GM19463 (cell line): Measurements from ENCODE around the gene MEX3A.
A peak's percentile ranks its signal among the peaks of the same experiment; 100 is the strongest.

Experiments used
- ATAC-seq: cut with Tn5 transposase; IDR thresholded peaks from one replicate; pipeline ENCODE4 v1.9.1; 2021; ENCODE audit warnings: mild to moderate bottlenecking, moderate library complexity; ENCODE audit not compliant: unreplicated experiment

MEX3A gene

DNA sequence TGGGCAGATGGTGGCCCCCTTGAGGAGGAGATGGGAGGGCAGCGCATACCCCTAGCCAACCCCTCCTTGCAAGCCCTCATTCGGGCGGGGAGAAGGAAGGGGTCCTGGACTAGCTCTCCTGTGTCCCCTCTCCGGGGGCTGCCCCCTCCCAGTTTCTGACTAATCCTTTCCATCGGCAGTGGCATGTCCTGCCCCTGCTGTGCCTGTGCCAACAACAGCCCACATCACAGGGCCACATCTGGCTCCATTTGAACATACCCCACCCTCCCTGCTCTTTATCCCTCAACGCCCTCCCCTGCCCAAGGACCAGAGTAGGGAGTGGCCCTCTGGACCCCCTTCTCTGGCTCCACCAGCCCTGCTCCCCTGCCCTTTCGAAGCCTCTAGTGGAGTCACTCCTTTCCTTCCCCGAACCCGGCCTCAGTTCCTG lies 21.3 kb upstream of the MEX3A start:
- no peak for ATAC-seq

DNA sequence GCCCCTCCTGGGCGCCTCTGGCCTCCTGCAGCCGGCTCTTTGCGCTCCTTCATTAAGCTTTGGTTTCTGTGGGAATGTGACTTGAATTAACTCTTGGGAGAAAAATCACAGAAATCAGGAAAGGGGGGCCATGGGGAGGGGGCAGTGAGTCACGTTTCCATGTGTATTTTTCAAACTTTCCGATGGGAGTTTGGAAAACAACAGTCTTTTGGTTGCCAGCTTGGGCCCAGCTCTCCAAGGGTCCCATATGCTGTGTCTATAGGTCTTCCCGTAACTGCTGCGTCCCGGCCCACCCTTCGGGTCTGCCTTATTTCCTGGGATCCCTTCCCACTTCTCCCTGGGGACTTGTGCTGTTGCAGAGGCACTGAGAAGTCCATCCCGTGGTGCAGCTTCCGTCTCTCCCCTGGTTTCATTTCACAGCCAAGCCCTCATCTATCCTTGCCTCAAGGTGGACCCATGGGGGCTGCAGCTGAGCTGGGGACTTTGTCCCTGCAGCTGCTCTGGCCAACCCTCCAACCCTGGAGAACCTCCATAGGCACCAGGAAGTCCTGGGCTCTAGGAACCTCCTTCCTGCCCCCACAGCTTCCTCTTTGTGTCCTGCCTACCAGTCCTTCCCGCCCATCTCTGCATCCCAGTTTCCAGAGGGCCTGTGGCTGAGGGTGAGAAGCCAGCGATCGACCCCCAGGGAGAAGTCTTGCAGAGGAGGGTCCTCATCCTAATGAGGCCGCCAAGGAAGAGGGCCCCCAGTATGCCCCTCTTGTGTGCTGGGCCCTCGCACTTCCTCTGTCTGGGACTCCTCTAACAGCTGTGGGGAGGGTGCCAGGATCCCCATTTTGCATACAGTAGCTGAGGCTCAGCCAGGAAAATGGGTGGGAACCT lies 20.6 kb upstream of the MEX3A start:
- no peak for ATAC-seq

- no peak for ATAC-seq
These were observed 19.6 kb upstream of the MEX3A start for GRCh38 chr1:156101880-156102279.

DNA sequence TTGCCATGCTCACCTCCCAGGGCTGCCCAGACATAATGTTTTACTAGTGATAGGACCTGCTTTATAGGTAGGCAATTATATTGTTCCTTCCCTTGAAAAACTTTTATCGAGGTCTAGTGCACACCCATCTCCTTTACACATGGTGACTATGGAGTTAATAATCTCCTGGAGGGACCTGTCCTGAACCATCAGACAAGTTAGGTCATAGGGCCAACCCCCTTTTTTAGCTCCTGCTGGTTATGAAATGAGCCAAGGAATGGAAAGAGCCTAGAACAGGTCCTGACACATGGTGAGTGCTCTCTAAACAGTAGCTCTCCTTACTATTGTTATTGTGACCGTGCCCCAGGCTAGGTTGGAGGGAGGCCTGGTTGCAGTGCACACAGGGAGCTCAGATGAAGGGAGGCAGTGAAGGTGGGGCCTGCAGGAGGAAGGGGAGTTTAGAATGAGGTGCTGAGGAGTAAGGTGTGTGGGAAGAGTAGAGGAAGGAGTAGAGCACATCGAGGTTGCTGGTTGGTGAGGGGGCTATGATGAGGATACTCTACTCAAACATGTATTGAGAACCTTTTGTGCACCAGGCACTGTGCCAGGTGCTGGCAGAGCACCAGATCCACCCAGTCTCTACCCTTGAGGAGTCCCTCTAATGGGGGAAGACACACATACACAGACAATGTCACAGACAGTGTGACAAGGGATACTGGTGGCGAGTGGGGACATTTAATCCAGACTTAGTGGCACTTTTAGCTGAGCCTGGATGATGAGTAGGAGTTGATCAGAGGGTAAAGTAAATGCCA lies 18.1 kb upstream of the MEX3A start:
- ATAC-seq = no peak

GRCh38 chr1:156099282-156099681 lies 17.0 kb upstream of the MEX3A start:
- ATAC-seq = no peak

DNA sequence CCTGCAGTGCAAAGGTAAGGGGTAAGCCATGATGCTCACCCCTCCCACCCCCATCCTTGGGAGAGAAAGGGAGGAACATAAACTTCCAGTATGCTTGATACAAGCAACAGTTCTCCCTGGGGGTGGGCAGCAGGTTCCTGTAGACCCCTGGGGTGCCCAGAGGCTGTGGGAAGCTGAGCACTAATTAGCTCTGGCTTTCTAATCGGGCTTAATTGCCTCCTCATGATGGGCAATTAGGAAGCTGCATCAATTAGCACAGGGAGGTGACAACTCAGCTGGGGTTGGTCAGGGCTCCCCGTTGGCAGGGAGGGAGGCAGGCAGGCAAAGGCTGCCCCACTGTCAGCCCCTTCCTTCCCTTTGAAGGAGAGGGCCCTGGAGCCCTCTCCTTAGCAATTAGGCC lies 16.5 kb upstream of the MEX3A start:
- no peak for ATAC-seq

GRCh38 chr1:156097499-156098178 lies 15.4 kb upstream of the MEX3A start:
- ATAC-seq = no peak

DNA sequence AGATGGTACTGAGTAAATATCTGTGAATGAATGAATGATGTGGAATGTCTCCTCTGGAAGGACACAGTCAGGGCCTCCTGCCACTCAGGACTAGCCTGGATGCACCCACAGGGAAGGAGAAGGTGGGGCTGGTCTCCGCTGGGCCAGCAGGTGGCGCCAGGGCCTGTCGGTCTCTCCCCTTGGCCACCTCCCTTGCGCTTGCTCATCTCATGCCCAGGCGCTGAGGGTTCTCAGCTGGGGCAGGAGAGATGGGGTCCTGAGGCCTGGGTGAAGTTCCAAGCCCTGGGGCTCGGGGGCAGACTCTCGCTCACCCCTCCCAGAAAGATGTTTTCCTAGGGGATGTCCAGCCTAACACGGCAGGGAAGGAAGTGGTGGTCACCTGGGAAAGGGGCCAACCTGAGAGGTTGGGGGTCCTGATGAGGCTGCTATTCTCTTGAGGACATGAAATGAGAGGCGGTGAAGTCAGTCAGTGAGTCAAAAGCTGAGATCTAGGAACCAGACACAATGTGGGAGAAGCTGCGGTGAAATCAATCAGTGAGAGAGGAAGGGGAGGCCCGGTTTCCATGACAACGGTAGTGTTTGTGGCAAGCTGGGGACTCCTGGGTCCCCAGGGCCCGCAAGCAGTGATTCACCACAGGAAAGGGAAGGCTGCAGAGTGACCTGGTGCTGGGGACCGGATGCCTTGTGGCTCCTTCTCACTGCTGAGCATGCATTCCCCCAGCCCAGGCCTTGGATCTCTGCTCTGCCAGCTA lies 14.6 kb upstream of the MEX3A start:
- ATAC-seq = peak; percentile 48

GRCh38 chr1:156095906-156096508 lies 13.7 kb upstream of the MEX3A start:
- no peak for ATAC-seq

DNA sequence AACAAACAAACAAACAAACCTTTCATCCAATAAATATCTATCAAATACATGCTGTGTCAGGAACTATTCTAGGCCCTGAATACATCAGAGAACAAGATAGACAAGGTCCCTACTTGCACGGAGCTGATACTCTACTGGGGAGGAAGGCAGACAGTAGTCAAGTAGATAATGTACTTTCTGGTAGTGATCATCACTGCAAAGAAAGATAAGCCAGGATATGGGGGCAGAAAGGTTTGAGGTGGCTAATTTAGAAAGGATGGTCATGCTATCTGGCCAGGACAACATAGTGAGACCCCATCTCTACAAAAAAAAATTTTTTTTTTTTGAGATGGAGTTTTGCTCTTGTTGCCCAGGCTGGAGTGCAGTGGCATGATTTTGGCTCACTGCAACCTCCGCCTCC lies 9.3 kb upstream of the MEX3A start:
- ATAC-seq = no peak

- no peak for ATAC-seq
These were observed 8.5 kb upstream of the MEX3A start for GRCh38 chr1:156090840-156091188.

GRCh38 chr1:156090138-156090839 lies 8.0 kb upstream of the MEX3A start:
- ATAC-seq = no peak

GRCh38 chr1:156089704-156090103 lies 7.4 kb upstream of the MEX3A start:
- no peak for ATAC-seq

DNA sequence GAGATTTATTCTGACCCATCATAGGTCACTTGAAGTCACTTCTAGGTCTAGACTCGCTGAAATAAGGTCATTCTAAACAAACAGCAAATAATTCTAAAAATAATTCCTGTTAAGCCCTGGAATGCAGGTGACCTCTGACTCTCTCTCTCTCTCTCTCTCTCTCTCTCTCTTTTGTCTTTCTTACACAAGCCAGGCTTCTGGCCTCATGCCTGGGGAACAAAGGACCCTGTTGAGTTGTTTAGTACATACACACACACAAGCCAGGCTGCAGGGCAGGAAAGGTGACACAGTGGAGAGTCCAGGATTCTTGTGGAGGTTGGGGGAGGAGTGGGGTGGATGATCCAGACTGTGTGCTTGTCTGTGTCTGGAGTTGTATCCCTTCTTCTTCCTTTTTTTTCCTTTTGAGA lies 4.0 kb upstream of the MEX3A start:
- ATAC-seq = no peak

DNA sequence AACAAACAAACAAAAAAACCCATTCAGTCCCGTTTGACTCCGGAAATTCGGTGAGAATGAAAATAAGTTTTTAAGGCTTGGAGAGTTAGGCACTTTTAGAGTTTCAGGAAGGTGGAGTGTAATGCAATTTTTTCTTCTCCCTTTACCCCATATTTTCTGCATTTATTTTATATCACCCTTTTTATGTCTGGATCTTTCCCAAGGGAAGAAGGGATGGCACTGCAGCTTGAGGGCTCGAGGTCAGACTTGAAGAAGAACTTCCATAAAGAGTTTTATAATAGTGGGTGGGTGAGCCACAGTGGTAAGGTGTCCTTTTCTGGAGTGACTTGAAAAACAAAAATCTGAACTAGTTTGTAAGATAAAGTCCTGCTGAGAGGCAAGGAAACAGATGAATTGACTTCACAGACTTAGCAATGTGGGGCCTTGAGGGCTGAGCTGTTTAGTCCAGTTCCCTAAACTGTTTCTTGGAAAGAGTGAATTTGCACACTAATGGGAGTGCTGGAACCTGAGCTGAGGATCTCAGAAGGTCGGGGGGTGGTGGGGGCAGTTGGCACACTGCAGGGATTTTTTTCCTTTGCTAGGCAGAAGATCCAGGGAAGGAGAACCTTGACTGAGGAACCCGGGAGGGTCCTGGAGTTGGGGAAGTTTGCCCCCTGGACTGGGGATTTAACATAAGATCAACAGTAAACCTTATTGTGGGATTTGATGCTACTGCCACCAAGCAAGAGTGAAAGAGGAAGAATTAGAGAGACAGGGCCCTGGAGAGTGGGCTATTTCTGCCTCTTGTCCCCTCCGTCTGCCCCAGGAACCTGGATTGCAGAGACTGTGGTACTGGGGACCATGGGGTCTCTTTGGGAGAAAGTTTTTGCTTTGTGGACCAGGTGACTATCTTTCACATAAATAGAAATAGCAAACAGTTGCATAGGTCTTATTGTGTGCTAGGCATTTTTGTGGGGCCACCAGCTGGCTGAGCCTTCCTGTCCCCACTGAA lies 1.8 kb upstream of the MEX3A start:
- no peak for ATAC-seq

GRCh38 chr1:156081917-156082308 lies 352 bp downstream of the MEX3A start:
- no peak for ATAC-seq

DNA sequence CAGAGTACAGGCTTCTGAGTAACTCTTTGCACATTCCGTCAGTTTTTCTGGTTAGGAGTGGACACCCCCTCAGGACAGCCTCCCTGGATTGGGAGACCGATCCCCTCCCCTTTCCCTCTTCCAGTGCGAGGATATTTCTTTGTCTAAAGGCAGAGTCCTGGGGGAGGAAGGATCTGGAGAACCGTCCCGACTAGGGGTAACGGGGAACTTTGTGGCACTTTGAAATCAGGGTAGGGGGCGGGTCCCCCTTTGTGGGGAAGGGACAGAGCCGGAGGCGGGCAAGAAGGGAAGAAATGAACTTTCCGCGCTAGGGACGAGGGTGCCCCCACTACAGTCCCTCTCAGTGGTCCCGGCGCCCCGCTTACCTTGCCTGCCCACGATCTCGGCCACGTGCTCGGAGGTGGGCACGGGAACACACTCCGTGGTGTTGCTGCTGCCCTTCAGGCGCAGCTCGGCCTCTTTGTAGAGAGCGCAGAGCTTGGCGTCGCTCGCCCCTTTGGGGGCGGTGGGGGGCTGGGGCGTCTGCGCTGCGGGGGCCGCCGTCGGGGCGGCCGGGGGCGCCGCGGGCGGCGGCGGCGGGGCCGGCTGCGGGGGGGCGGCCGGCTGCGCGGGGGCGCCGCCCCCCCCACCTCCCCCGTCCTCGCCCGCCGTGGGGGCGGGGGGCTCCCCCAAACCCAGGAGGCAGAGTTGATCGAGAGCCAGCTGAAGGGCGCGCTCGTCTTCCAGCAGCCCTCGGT lies 917 bp downstream of the MEX3A start:
- no peak for ATAC-seq

- no peak for ATAC-seq
These were observed 1.4 kb downstream of the MEX3A start for GRCh38 chr1:156080863-156081179.
